K562 (cell line): ENCODE results near the gene ERAP2. TPM values are rescaled to one million over a fixed set of nuclear protein-coding genes. Genes with fewer than 3 reads are reported as not detected.

Experiments used
- ATAC-seq: fragments of 200-7000 bp; cut with Tn5 transposase; 3 replicates; pipeline ENCODE4 v1.9.1; 2020; ENCODE audit warnings: moderate library complexity
- BruUV-seq: library from RNA; stranded (reverse); fragments of 400-500 nt; replicated peaks from 2 replicates; lab custom pipeline; 2021; lab: Mats Ljungman, UMichigan
- CTCF ChIA-PET: fragments of 300-600 bp; formaldehyde crosslinking; extraction: SDS; loops from one replicate; lab custom pipeline; 2021; ENCODE audit warnings: low intra/inter-chr PET ratio; lab: Yijun Ruan, JAX
- POLR2A ChIA-PET: fragments of 300-600, 350-650 bp; sonication (Branson Sonifier 250); formaldehyde crosslinking; extraction: SDS; loops from one replicate; lab custom pipeline; 2021; ENCODE audit warnings: antibody characterized with exemption, inconsistent platforms; lab: Yijun Ruan, JAX
- DNase-seq, 4 experiments: peaks; one replicate each; pipeline versions ENCODE4 v3.0.0 to v3.0.0-alpha.2; 2011 to 2018; ENCODE audit warnings: low spot score in 3 of 4, mixed read lengths in 3 of 4; ENCODE audit errors: extremely low read depth in 1 of 4
- FAIRE-seq: peaks from 2 replicates; lab custom pipeline; 2011; peaks lifted over from hg19 to GRCh38; lab: Jason Lieb, UNC
- H2AFZ ChIP-seq: 2 replicates; pipeline ENCODE4 v1.6.0; 2011; ENCODE audit warnings: low read depth, low read length, control low read depth, inconsistent platforms
- H3K27ac ChIP-seq: fragments of 200-600 bp; 3 replicates; pipeline ENCODE4 v1.8.0; 2011; ENCODE audit warnings: low read depth, mild to moderate bottlenecking, control low read depth, inconsistent platforms, low read length, moderate library complexity, mixed read lengths; ENCODE audit errors: extremely low read depth
- H3K27me3 ChIP-seq, 2 experiments: fragments of 300-600 bp in 1 of 2; 2 replicates in 1 of 2; 3 replicates in 1 of 2; pipeline versions ENCODE4 v1.6.0 to v1.8.0; 2011; ENCODE audit warnings: inconsistent platforms in 2 of 2, low read length in 2 of 2, mild to moderate bottlenecking in 1 of 2, mixed read lengths in 1 of 2, moderate library complexity in 1 of 2; ENCODE audit not compliant: control insufficient read depth in 2 of 2, insufficient read depth in 2 of 2
- H3K36me3 ChIP-seq: fragments of 300-600 bp; 3 replicates; pipeline ENCODE4 v1.8.0; 2011; ENCODE audit warnings: mild to moderate bottlenecking, low read length, inconsistent platforms; ENCODE audit not compliant: control insufficient read depth, insufficient read depth
- H3K4me1 ChIP-seq, 2 experiments: fragments of 200-600 bp in 1 of 2; replicated peaks in 1 of 2; 2 replicates in 1 of 2; 3 replicates in 1 of 2; pipeline versions ENCODE4 v1.5.1 to v1.8.0; 2011; ENCODE audit warnings: inconsistent platforms in 2 of 2, low read length in 2 of 2, mild to moderate bottlenecking in 1 of 2, mixed read lengths in 1 of 2, moderate library complexity in 1 of 2; ENCODE audit not compliant: control insufficient read depth in 2 of 2, insufficient read depth in 2 of 2
- H3K4me2 ChIP-seq: 2 replicates; pipeline ENCODE4 v1.6.1; 2011; ENCODE audit warnings: low read length, control low read depth, inconsistent platforms, mixed read lengths; ENCODE audit not compliant: insufficient read depth
- H3K4me3 ChIP-seq: fragments of 200-600 bp; sonication (generic), shearing (Covaris generic); 2 replicates; pipeline ENCODE4 v1.5.1; 2016; ENCODE audit warnings: control low read depth, inconsistent platforms
- H3K79me2 ChIP-seq: fragments of 200-600 bp; 3 replicates; pipeline ENCODE4 v1.8.0; 2011; ENCODE audit warnings: low read length, inconsistent platforms; ENCODE audit not compliant: control insufficient read depth, insufficient read depth
- H3K9ac ChIP-seq, 2 experiments: 2 replicates each; pipeline versions ENCODE4 v1.6.0 to v1.6.1; 2011; ENCODE audit warnings: low read depth in 2 of 2, low read length in 2 of 2, control low read depth in 1 of 2, inconsistent platforms in 1 of 2, mild to moderate bottlenecking in 1 of 2, mixed read lengths in 1 of 2; ENCODE audit not compliant: insufficient read depth in 1 of 2
- H3K9me1 ChIP-seq: one replicate; pipeline ENCODE4 v1.6.0; 2011; ENCODE audit warnings: inconsistent platforms, mild to moderate bottlenecking, low read length, moderate library complexity; ENCODE audit not compliant: control insufficient read depth, insufficient read depth
- H3K9me3 ChIP-seq: replicated peaks from 2 replicates; pipeline ENCODE4 v1.5.1; 2011; ENCODE audit warnings: low read depth, low read length, inconsistent platforms; ENCODE audit not compliant: control insufficient read depth, insufficient read depth
- H4K20me1 ChIP-seq: replicated peaks from 2 replicates; pipeline ENCODE4 v1.6.1; 2011; ENCODE audit warnings: low read length, inconsistent platforms, mixed read lengths; ENCODE audit not compliant: control insufficient read depth, insufficient read depth
- CBFA2T3 ChIP-seq: fragments of 450-650 bp; IDR thresholded peaks from 2 replicates; pipeline ENCODE4 v1.6.1; 2017
- CBX3 ChIP-seq, 2 experiments: IDR thresholded peaks; 1 replicate in 1 of 2; 2 replicates in 1 of 2; pipeline ENCODE4 v1.6.1; 2012; ENCODE audit warnings: inconsistent platforms in 2 of 2, low read length in 2 of 2, borderline replicate concordance in 1 of 2, control low read depth in 1 of 2
- CHD2 ChIP-seq: IDR thresholded peaks from 2 replicates; pipeline ENCODE4 v1.6.1; 2011; ENCODE audit warnings: low read depth, low read length
- CREM ChIP-seq: IDR thresholded peaks from 2 replicates; pipeline ENCODE4 v1.6.1; 2014; ENCODE audit warnings: antibody characterized with exemption, low read depth
- CXXC5 ChIP-seq: fragments of 250-450 bp; sonication (Bioruptor Pico); IDR thresholded peaks from 2 replicates; pipeline ENCODE4 v1.8.0; 2022; ENCODE audit warnings: inconsistent platforms, mild to moderate bottlenecking, moderate library complexity
- DACH1 ChIP-seq: fragments of 450-650 bp; IDR thresholded peaks from 2 replicates; pipeline ENCODE4 v1.6.1; 2018; ENCODE audit not compliant: partially characterized antibody
- DDX20 ChIP-seq: fragments of 450-650 bp; IDR thresholded peaks from 2 replicates; pipeline ENCODE4 v1.6.1; 2016; ENCODE audit warnings: missing genetic modification characterization, low read depth, mild to moderate bottlenecking, missing compliant biosample characterization, moderate library complexity
- E4F1 ChIP-seq: fragments of 250-450 bp; sonication (Bioruptor Pico); IDR thresholded peaks from 2 replicates; pipeline ENCODE4 v1.5.0; 2021; ENCODE audit warnings: mild to moderate bottlenecking, borderline replicate concordance
- GTF2F1 ChIP-seq: IDR thresholded peaks from 2 replicates; pipeline ENCODE4 v1.6.1; 2011; ENCODE audit warnings: low read depth, low read length, improper control_type of control experiment
- HNRNPH1 ChIP-seq: fragments of 200-400 bp; formaldehyde crosslinking; optimal IDR thresholded peaks from 2 replicates; pipeline ENCODE3; 2017; ENCODE audit warnings: low read depth, mild to moderate bottlenecking, low read length, moderate library complexity
- MNT ChIP-seq, 2 experiments: fragments of 450-650 bp; conservative IDR thresholded peaks; 2 replicates each; pipeline ENCODE4 v1.6.1; 2017; ENCODE audit warnings: mild to moderate bottlenecking in 2 of 2, moderate library complexity in 2 of 2
- NFIC ChIP-seq: fragments of 450-650 bp; IDR thresholded peaks from 2 replicates; pipeline ENCODE4 v1.6.1; 2017; ENCODE audit warnings: mild to moderate bottlenecking, inconsistent platforms
- NONO ChIP-seq, 2 experiments: fragments of 200-400 bp in 1 of 2; fragments of 450-650 bp in 1 of 2; formaldehyde crosslinking in 1 of 2; IDR thresholded peaks; 2 replicates each; pipeline ENCODE4 v1.6.1; 2017; ENCODE audit warnings: low read depth in 2 of 2, mild to moderate bottlenecking in 2 of 2, moderate library complexity in 2 of 2, low read length in 1 of 2
- RBM34 ChIP-seq: fragments of 200-400 bp; formaldehyde crosslinking; IDR thresholded peaks from 2 replicates; pipeline ENCODE4 v1.6.1; 2018; ENCODE audit warnings: low read length, borderline replicate concordance; ENCODE audit not compliant: insufficient read depth
- SMARCA4 ChIP-seq: fragments of 450-650 bp; IDR thresholded peaks from 2 replicates; pipeline ENCODE4 v1.6.1; 2016
- SP1 ChIP-seq: sonication (generic); formaldehyde crosslinking; IDR thresholded peaks from 2 replicates; pipeline ENCODE4 v1.8.1; 2022; ENCODE audit warnings: mild to moderate bottlenecking, missing genetic modification reagents
- TEAD4 ChIP-seq, 2 experiments: sonication (generic) in 1 of 2; formaldehyde crosslinking in 1 of 2; IDR thresholded peaks; 2 replicates each; pipeline versions ENCODE4 v1.6.1 to v1.8.0; 2012 to 2022; ENCODE audit warnings: borderline replicate concordance in 1 of 2, inconsistent platforms in 1 of 2, low read length in 1 of 2, mild to moderate bottlenecking in 1 of 2, missing genetic modification reagents in 1 of 2
- ZKSCAN8 ChIP-seq: fragments of 200-800 bp; sonication (Bioruptor generic); IDR thresholded peaks from 2 replicates; pipeline ENCODE4 v1.6.1; 2016; ENCODE audit warnings: missing genetic modification characterization, missing compliant biosample characterization
- ZNF76 ChIP-seq: fragments of 250-450 bp; sonication (Bioruptor Pico); IDR thresholded peaks from 2 replicates; pipeline ENCODE4 v1.4.0; 2020; ENCODE audit warnings: mild to moderate bottlenecking, moderate library complexity, borderline replicate concordance
- WGBS: fragments of 100-300 bp; shearing (Covaris generic); methylation state at CpG from one replicate; pipeline ENCODE4 v1.1.6; 2016; ENCODE audit warnings: low coverage, mixed read lengths; ENCODE audit not compliant: insufficient coverage; ENCODE audit errors: missing lambda C conversion rate; 5-methylcytosine and 5-hydroxymethylcytosine counted together
- in situ Hi-C: fragments of 300-500 bp; cut with MboI; formaldehyde crosslinking; loops from 4 replicates; pipeline ENCODE4 v1.15.0; 2018; ENCODE audit warnings: inconsistent platforms, mixed read lengths
- intact Hi-C: fragments of 100-400 bp; cut with micrococcal nuclease; formaldehyde crosslinking; loops from 2 replicates; pipeline ENCODE4 v1.14.2; 2022
- polyA plus RNA-seq, 8 experiments: library from polyadenylated mRNA; depleted of rRNA in 4 of 8; stranded (reverse) in 5 of 8; unstranded in 3 of 8; fragments of >200 nt; fragmentation: Nextera tagmentation in 2 of 8; fragmentation: Illumina TruSeq in 1 of 8; extraction: Ambion mirVana in 2 of 8; extraction: Trizol in 1 of 8; gene quantifications; 2 replicates each; pipeline versions ENCODE4 v1.2.1 to v1.2.3, GENCODE V29; 2011 to 2014; ENCODE audit warnings: inconsistent platforms in 1 of 8, missing spikeins in 1 of 8
- total RNA-seq, 7 experiments: library from RNA; depleted of rRNA in 6 of 7; stranded (reverse); fragments of >200 nt in 6 of 7; fragmentation: Illumina TruSeq in 2 of 7; extraction: Trizol in 2 of 7; gene quantifications; 2 replicates each; pipeline versions ENCODE4 v1.2.1 to v1.2.3, GENCODE V29; 2011 to 2021; ENCODE audit warnings: low replicate concordance in 1 of 7

The ERAP2 gene
- total and polyA plus RNA-seq, 9 of the 15 experiments (the other 6 are each of a cell fraction or from before 2014, with no cell fraction given): 0.93 to 4.0 (median 2.1) TPM

GRCh38 chr5:96962540-96962991 lies 86.3 kb downstream of the ERAP2 start (continued):
- TF ChIP-seq CBFA2T3 (no peak), CXXC5 (CRISPR knock-in tag) (no peak), SP1 (no peak), GTF2F1 (no peak), NONO (IDR thresholded peaks at IDR 0.05; ENCODE audit: low read depth in 2 of 2, low read length in 1 of 2) (no peak), RBM34 (no peak), ZNF76 (no peak), ZKSCAN8 (no peak), E4F1 (CRISPR knock-in tag) (no peak)

- Histone ChIP-seq H3K9me3 (no peaks in the 10 kb centered on the region), H4K20me1 (no peaks in the 10 kb centered on the region), H3K4me2 (no peak overlapping the region), H3K9me1 (no peaks in the 10 kb centered on the region), H3K27me3 (no peaks in the 10 kb centered on the region), H2AFZ (no peak overlapping the region), H3K36me3 (no peaks in the 10 kb centered on the region), H3K4me3 (no peak overlapping the region), H3K79me2 (peaks cover 21% of the 10 kb centered on the region; the same call in 2 of the 3 replicates), H3K4me1 (peaks cover 0 to 9% of the 10 kb centered on the region in 2 experiments; a peak in 2 of 5 replicates), H3K9ac (no peak overlapping the region), H3K27ac (peak overlapping the region; percentile 48; the same call in 1 of the 3 replicates)
- peak; percentile 93 for ATAC-seq
- 0% methylated on average over 3 of the region's 3 CpGs for WGBS
- in situ Hi-C loops: no loop called here
- POLR2A ChIA-PET: interaction anchor here (0.6 to 1.2 kb wide), 4 partner anchors 10 to 86 kb away, joined by 3 to 5 read pairs (median 3); no protein-coding TSS in a partner anchor
- intact Hi-C loops: no loop called here
- no TSS peak for BruUV-seq
- CTCF ChIA-PET: no interaction called here
- peak; percentile 87 for FAIRE-seq
- DNase-seq: peak; percentile 20 to 80 (median 56)
- TF ChIP-seq CHD2 (no peak), DACH1 (no peak), CREM (0 out of 2 replicates have a peak, but pooled peaks have one; percentile 54), HNRNPH1 (no peak), DDX20 (no peak), MNT (conservative IDR thresholded peaks at IDR 0.05) (peak in 1 of 2 experiments; percentile 42; a peak in 1 of 4 replicates), NFIC (peak; percentile 35; the same call in 1 of the 2 replicates), CBX3 (IDR thresholded peaks at IDR 0.05; ENCODE audit: borderline replicate concordance in 1 of 2, low read length in 2 of 2) (0 out of 3 replicates have a peak, but pooled peaks of 1 of the 2 experiments have one; percentile 47), SMARCA4 (peak; percentile 67), TEAD4 (IDR thresholded peaks at IDR 0.05; ENCODE audit: low read length) (peak; percentile 83), TEAD4 (CRISPR knock-in tag; IDR thresholded peaks at IDR 0.05; ENCODE audit: borderline replicate concordance) (no peak)
These were observed 87.0 kb downstream of the ERAP2 start for GRCh38 chr5:96963267-96963666.
